ENCODE data around the gene HYAL3.
A peak's percentile ranks its signal among the peaks of the same experiment; 100 is the strongest.

- TF ChIP-seq CTCF (IDR thresholded peaks at IDR 0.05) (no peak), POLR2A (IDR thresholded peaks at IDR 0.05) (peak; percentile 69 to 81)
Observed at GRCh38 chr3:50327943-50328691, 28.9 kb upstream of the HYAL3 start, which contains the start of gene TUSC2.

Measured in Peyer's patch (tissue), 4 donors.